DND-41 (cell line): ENCODE data around the gene PRTG.
"Not testable (repeated sequence)": the region's sequence is repeated elsewhere in the genome, so short reads cannot be mapped to it uniquely, and the experiment has no call there.

Source experiments
- ATAC-seq: fragments of 200-7000 bp; cut with Tn5 transposase; 3 replicates; pipeline ENCODE4 v1.9.1; 2021; ENCODE audit warnings: low read depth; ENCODE audit not compliant: insufficient read depth
- DNase-seq: peaks from one replicate; pipeline ENCODE4 v3.0.0-alpha.2; 2020
- H2AFZ ChIP-seq: 2 replicates; pipeline ENCODE4 v1.6.0; 2012; ENCODE audit warnings: low read depth, low read length
- H3K27ac ChIP-seq: 2 replicates; pipeline ENCODE4 v1.5.1; 2012; ENCODE audit warnings: low read length, inconsistent platforms
- H3K27me3 ChIP-seq: fragments of 200-600 bp; sonication (generic); 2 replicates; pipeline ENCODE4 v1.6.0; 2012; ENCODE audit warnings: low read length, mild to moderate bottlenecking, inconsistent platforms; ENCODE audit not compliant: insufficient read depth, poor library complexity
- H3K36me3 ChIP-seq: 2 replicates; pipeline ENCODE4 v1.5.1; 2012; ENCODE audit warnings: low read length, inconsistent platforms; ENCODE audit not compliant: insufficient read depth
- H3K4me1 ChIP-seq: 2 replicates; pipeline ENCODE4 v1.5.1; 2012; ENCODE audit warnings: mild to moderate bottlenecking, low read length; ENCODE audit not compliant: insufficient read depth
- H3K4me2 ChIP-seq: 2 replicates; pipeline ENCODE4 v1.6.0; 2012; ENCODE audit warnings: mild to moderate bottlenecking, moderate library complexity, low read length, inconsistent platforms; ENCODE audit not compliant: insufficient read depth
- H3K4me3 ChIP-seq, 2 experiments: fragments of 200-600 bp in 1 of 2; shearing (Covaris generic) in 1 of 2; 2 replicates each; pipeline ENCODE4 v1.5.1; 2012 to 2016; ENCODE audit warnings: inconsistent platforms in 2 of 2, low read length in 2 of 2, mild to moderate bottlenecking in 2 of 2, low read depth in 1 of 2, moderate library complexity in 1 of 2
- H3K79me2 ChIP-seq: 2 replicates; pipeline ENCODE4 v1.6.0; 2012; ENCODE audit warnings: low read length, inconsistent platforms; ENCODE audit not compliant: insufficient read depth
- H3K9ac ChIP-seq: 2 replicates; pipeline ENCODE4 v1.6.0; 2012; ENCODE audit warnings: low read depth, mild to moderate bottlenecking, inconsistent platforms, low read length, moderate library complexity
- H3K9me3 ChIP-seq: 2 replicates; pipeline ENCODE4 v1.5.1; 2012; ENCODE audit warnings: low read length, moderate library complexity, mild to moderate bottlenecking, inconsistent platforms; ENCODE audit not compliant: insufficient read depth, severe bottlenecking
- H4K20me1 ChIP-seq: 2 replicates; pipeline ENCODE4 v1.6.0; 2012; ENCODE audit warnings: low read length; ENCODE audit not compliant: insufficient read depth
- CTCF ChIP-seq: IDR thresholded peaks from 2 replicates; pipeline ENCODE4 v1.5.1; 2012; ENCODE audit warnings: borderline replicate concordance, low read length, moderate library complexity, mild to moderate bottlenecking; ENCODE audit not compliant: poor library complexity, severe bottlenecking; ENCODE audit errors: extremely low read depth
- EZH2 ChIP-seq: IDR thresholded peaks from 3 replicates; pipeline ENCODE4 v1.6.1; 2012; ENCODE audit warnings: borderline replicate concordance, low read depth, mild to moderate bottlenecking, moderate library complexity, low read length, inconsistent platforms; ENCODE audit not compliant: severe bottlenecking

The PRTG gene

GRCh38 chr15:55694652-55695150, 48.3 kb downstream of the PRTG start:
- Histone ChIP-seq H3K9ac (no peak overlapping the region), H3K4me2 (no peak overlapping the region), H3K4me1 (no peaks in the 10 kb centered on the region), H3K36me3 (no peaks in the 10 kb centered on the region), H4K20me1 (no peaks in the 10 kb centered on the region), H2AFZ (no peak overlapping the region), H3K9me3 (no peaks in the 10 kb centered on the region), H3K79me2 (no peaks in the 10 kb centered on the region), H3K4me3 (no peak overlapping the region), H3K27me3 (no peaks in the 10 kb centered on the region), H3K27ac (no peak overlapping the region)
- ATAC-seq (no peak), DNase-seq (no peak)
- TF ChIP-seq CTCF (no peak), EZH2 (no peak)

GRCh38 chr15:55693116-55693515, 49.8 kb downstream of the PRTG start:
- not testable (repeated sequence) for DNase-seq, H4K20me1 ChIP-seq, H2AFZ ChIP-seq, H3K36me3 ChIP-seq, H3K4me1 ChIP-seq, H3K9ac ChIP-seq, H3K4me3 ChIP-seq, H3K4me2 ChIP-seq, H3K27me3 ChIP-seq, H3K79me2 ChIP-seq, H3K27ac ChIP-seq, H3K9me3 ChIP-seq, ATAC-seq

- H3K27me3 ChIP-seq: no peaks in the 10 kb centered on the region
- no peaks in the 10 kb centered on the region for H3K36me3 ChIP-seq
- H3K27ac ChIP-seq: no peak overlapping the region
- ATAC-seq (no peak), DNase-seq (no peak)
- no peak overlapping the region for H3K4me3 ChIP-seq
- no peak overlapping the region for H3K9ac ChIP-seq
- H3K4me1 ChIP-seq: no peaks in the 10 kb centered on the region
- no peaks in the 10 kb centered on the region for H3K9me3 ChIP-seq
- H3K4me2 ChIP-seq: no peak overlapping the region
- no peak overlapping the region for H2AFZ ChIP-seq
- no peaks in the 10 kb centered on the region for H3K79me2 ChIP-seq
- TF ChIP-seq CTCF (no peak), EZH2 (no peak)
- no peaks in the 10 kb centered on the region for H4K20me1 ChIP-seq
Observed at GRCh38 chr15:55687792-55688191, 55.2 kb downstream of the PRTG start.

GRCh38 chr15:55685286-55685685, 57.7 kb downstream of the PRTG start:
- Histone ChIP-seq H2AFZ (no peak overlapping the region), H3K9ac (no peak overlapping the region), H3K79me2 (no peaks in the 10 kb centered on the region), H3K27me3 (no peaks in the 10 kb centered on the region), H3K4me1 (peaks cover 12% of the 10 kb centered on the region), H3K4me2 (no peak overlapping the region), H3K27ac (no peak overlapping the region), H3K36me3 (no peaks in the 10 kb centered on the region), H4K20me1 (no peaks in the 10 kb centered on the region), H3K9me3 (no peaks in the 10 kb centered on the region), H3K4me3 (no peak overlapping the region)
- ATAC-seq (no peak), DNase-seq (no peak)
- TF ChIP-seq EZH2 (no peak), CTCF (no peak)
